Activated CD4-positive, alpha-beta T cell treated with anti-CD3 and anti-CD28 coated beads for 36 hours (primary cell): ENCODE results near the gene LIG1. TPM values are rescaled to one million over a fixed set of nuclear protein-coding genes. Genes with fewer than 3 reads are reported as not detected.
A peak's percentile ranks its signal among the peaks of the same experiment; 100 is the strongest.

ENCODE experiments used
- ATAC-seq: fragments of 200-7000 bp; cut with Tn5 transposase; one replicate; pipeline ENCODE4 v1.10.0; 2021; ENCODE audit warnings: mild to moderate bottlenecking, moderate library complexity
- CTCF ChIA-PET: fragments of 350-600 bp; sonication (Branson Sonifier 250); formaldehyde crosslinking; loops from one replicate; lab custom pipeline; 2021; ENCODE audit warnings: antibody characterized with exemption; lab: Charles Lee
- POLR2A ChIA-PET: fragments of 350-600 bp; sonication (Branson Sonifier 250); formaldehyde crosslinking; loops from one replicate; lab custom pipeline; 2021; ENCODE audit warnings: antibody characterized with exemption, inconsistent platforms; lab: Charles Lee
- DNase-seq: peaks from one replicate; pipeline ENCODE4 v3.0.0-alpha.2; 2020
- H3K27ac Mint-ChIP-seq: one replicate; pipeline ENCODE4 v1.8.0; 2021; ENCODE audit warnings: mixed read lengths
- H3K27me3 Mint-ChIP-seq: one replicate; pipeline ENCODE4 v1.8.0; 2021; ENCODE audit warnings: mixed read lengths
- H3K36me3 Mint-ChIP-seq: one replicate; pipeline ENCODE4 v1.8.0; 2021; ENCODE audit warnings: low read depth, mixed read lengths
- H3K4me1 Mint-ChIP-seq: one replicate; pipeline ENCODE4 v1.8.0; 2021; ENCODE audit warnings: mixed read lengths
- H3K4me3 Mint-ChIP-seq: one replicate; pipeline ENCODE4 v1.8.0; 2021; ENCODE audit warnings: mild to moderate bottlenecking, moderate library complexity, mixed read lengths
- H3K9me3 Mint-ChIP-seq: one replicate; pipeline ENCODE4 v1.8.0; 2021; ENCODE audit warnings: low read depth, mixed read lengths
- intact Hi-C, 2 experiments: fragments of 100-400 bp; cut with DNase I in 1 of 2; cut with micrococcal nuclease in 1 of 2; formaldehyde crosslinking; loops; one replicate each; pipeline versions ENCODE4 v1.14.2 to v1.15.1; 2022 to 2024; cut with DNase I, micrococcal nuclease
- total RNA-seq, 2 experiments: library from RNA; stranded (reverse); gene quantifications; one replicate each; pipeline ENCODE4 v1.2.3, GENCODE V29; 2021

The LIG1 gene
- total RNA-seq, 2 experiments from 2014 or later = 193 to 194 TPM

DNA sequence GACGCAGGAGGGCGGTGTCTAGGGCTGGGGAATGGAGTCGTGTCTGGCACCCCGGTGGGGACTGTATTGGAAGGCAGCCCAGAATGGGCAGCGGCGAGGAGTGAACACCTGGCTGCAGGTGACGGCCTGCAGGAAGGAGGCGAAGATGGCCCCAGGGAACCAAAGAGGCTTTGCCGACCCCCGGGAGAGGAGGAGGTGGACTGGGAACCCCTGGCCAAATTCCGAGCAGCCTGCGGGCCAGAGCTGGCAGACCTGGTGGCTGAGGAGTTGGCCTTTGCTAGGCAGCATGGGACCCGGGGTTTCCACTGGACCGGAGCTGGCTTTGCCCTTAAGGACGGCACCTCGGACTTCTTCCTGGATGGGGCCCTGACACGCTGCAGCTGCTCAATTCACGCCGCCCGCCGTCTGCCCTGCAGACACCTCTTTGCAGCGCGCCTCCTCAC lies 26.2 kb upstream of the LIG1 start:
- Mint-ChIP-seq H3K27ac (no peak overlapping the region), H3K36me3 (peaks cover 2% of the 10 kb centered on the region), H3K9me3 (no peaks in the 10 kb centered on the region), H3K27me3 (no peaks in the 10 kb centered on the region), H3K4me1 (no peaks in the 10 kb centered on the region), H3K4me3 (no peak overlapping the region)
- DNase-seq = no peak
- ATAC-seq = no peak
- intact Hi-C loops = no loop called here
- ChIA-PET POLR2A (no interaction called here), CTCF (no interaction called here)

DNA sequence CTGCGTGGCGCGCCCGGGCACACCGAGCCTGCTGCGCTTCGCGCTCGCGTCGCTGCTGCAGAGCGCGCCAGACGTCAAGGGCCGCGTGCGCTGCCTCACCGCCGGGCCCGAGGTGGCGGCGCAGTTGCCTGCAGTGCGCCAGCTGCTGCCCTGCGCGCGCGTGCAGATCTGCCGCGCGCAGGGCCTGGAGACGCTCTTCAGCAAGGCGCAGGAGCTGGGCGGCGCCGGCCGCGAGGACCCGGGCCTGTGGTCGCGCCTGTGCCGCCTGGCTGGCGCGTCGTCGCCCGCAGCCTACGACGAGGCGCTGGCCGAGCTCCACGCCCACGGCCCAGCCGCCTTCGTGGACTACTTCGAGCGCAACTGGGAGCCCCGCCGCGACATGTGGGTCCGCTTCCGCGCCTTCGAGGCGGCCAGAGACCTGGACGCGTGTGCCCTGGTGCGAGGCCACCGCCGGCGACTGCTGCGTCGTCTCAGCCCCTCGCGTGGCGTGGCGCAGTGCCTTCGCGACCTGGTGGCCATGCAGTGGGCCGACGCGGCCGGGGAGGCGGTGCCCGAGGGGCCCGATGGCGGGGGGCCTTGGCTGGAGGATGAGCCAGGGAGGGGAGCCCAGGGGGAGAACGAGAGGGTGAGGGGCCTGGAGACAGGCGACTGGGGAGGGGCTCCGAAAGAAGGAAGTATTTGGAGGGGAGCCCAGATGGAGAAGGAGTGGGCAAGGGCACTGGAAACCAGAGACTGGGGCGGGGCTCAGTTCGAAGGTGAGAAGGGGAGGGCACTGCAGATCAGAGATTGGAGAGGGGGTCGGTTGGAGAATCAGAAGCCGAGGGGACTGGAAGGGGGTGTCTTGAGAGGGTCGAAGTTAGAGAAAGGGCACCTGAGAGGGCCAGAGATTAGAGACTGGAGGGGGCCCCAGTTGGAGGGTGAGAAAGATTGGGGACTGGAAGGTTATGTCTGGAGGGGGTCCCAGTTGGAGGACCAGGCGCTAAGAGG lies 25.0 kb upstream of the LIG1 start:
- CTCF ChIA-PET = interaction anchor here (0.6 to 1.9 kb wide), 2 partner anchors 8 to 389 kb away, joined by 5 to 13 read pairs; no protein-coding TSS in a partner anchor
- Mint-ChIP-seq H3K27me3 (no peaks in the 10 kb centered on the region), H3K36me3 (peaks cover 5% of the 10 kb centered on the region), H3K27ac (no peak overlapping the region), H3K4me1 (no peaks in the 10 kb centered on the region), H3K9me3 (no peaks in the 10 kb centered on the region), H3K4me3 (no peak overlapping the region)
- DNase-seq = no peak
- no peak for ATAC-seq
- intact Hi-C loops = no loop called here
- POLR2A ChIA-PET = no interaction called here

DNA sequence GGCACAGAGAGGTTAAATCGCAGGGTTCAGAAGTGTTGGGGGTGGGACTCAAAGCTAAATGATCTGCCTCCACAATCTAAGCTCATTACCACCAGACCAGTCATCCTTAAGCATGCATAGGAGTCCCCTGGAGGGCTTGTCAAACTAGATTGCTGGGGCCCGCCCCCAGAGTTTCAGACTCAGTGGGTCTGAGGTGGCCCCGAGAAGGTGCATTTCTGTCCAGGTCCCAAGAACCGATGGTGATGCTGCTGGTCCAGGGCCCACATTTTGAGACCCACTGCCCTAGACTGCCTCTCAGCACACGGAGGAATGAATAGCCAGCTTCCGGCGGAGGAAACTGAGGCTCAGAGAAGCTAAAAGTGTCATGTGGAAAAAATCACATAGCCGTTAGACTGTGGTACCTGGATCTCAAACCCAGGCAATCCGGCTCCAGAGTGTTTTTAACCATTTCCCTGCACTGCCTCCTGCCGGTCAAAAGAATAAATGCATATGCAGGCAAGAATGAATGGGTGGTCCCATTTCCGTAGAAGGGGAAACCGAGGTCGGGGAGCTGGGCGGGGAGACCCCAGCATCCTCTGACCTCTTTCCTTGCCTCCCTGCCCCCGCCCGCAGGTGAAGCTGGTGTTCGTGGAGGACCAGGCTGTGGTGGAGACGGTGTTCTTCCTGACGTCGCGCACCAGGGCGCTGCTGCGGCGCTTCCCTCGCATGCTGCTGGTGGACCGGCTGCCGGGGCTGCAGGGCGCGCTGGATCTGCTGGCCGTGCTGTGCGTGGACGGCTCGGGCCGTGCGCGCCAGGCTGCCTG lies 24.1 kb upstream of the LIG1 start:
- Mint-ChIP-seq H3K9me3 (no peaks in the 10 kb centered on the region), H3K4me1 (no peaks in the 10 kb centered on the region), H3K27me3 (no peaks in the 10 kb centered on the region), H3K36me3 (peaks cover 10% of the 10 kb centered on the region), H3K27ac (no peak overlapping the region), H3K4me3 (no peak overlapping the region)
- POLR2A ChIA-PET = interaction anchor here (1.0 kb wide), 1 partner anchor 10 kb away, joined by 3 read pairs; no protein-coding TSS in a partner anchor
- intact Hi-C loops = no loop called here
- no peak for ATAC-seq
- peak; percentile 45 for DNase-seq
- CTCF ChIA-PET = interaction anchor here (0.5 to 1.9 kb wide), 4 partner anchors 9 to 1810 kb away, joined by 3 to 13 read pairs (median 3); no protein-coding TSS in a partner anchor

- no peak for DNase-seq
- H3K4me3 Mint-ChIP-seq = no peak overlapping the region
- H3K27me3 Mint-ChIP-seq = no peaks in the 10 kb centered on the region
- H3K9me3 Mint-ChIP-seq = no peaks in the 10 kb centered on the region
- POLR2A ChIA-PET = no interaction called here
- CTCF ChIA-PET = interaction anchor here (0.8 kb wide), 1 partner anchor 12 kb away, joined by 3 read pairs; no protein-coding TSS in a partner anchor
- H3K27ac Mint-ChIP-seq = no peak overlapping the region
- peaks cover 15% of the 10 kb centered on the region for H3K36me3 Mint-ChIP-seq
- no peak for ATAC-seq
- intact Hi-C loops = no loop called here
- no peaks in the 10 kb centered on the region for H3K4me1 Mint-ChIP-seq
Measured at GRCh38 chr19:48192750-48193149, 22.6 kb upstream of the LIG1 start.

DNA sequence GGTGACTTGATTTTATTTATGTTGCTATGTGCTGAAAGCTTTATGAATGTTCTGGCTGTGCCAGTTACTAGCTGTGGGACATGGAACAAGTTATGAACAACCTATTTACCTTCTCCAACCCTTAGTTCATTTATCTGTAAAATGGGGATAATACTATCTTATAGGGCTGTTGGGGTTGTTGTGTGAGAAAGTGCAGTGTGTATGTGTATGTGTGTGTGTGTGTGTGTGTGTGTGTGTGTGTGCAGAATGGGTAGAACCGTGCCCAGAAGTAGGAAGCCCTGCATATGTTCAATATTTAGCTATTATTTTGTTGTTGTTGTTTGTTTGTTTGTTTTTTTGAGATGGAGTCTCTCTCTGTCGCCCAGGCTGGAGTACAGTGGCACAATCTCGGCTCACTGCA lies 20.7 kb upstream of the LIG1 start:
- Mint-ChIP-seq H3K36me3 (peaks cover 17% of the 10 kb centered on the region), H3K27ac (no peak overlapping the region), H3K27me3 (no peaks in the 10 kb centered on the region), H3K9me3 (no peaks in the 10 kb centered on the region), H3K4me1 (no peaks in the 10 kb centered on the region), H3K4me3 (no peak overlapping the region)
- no peak for ATAC-seq
- CTCF ChIA-PET = interaction anchor here (0.9 kb wide), 1 partner anchor 13 kb away, joined by 3 read pairs; no protein-coding TSS in a partner anchor
- DNase-seq = no peak
- POLR2A ChIA-PET = no interaction called here
- intact Hi-C loops = no loop called here

GRCh38 chr19:48190288-48190884 lies 20.2 kb upstream of the LIG1 start:
- H3K4me1 Mint-ChIP-seq = no peaks in the 10 kb centered on the region
- no peak overlapping the region for H3K4me3 Mint-ChIP-seq
- CTCF ChIA-PET = interaction anchor here (0.9 kb wide), 1 partner anchor 14 kb away, joined by 3 read pairs; no protein-coding TSS in a partner anchor
- intact Hi-C loops = no loop called here
- peak; percentile 47 for ATAC-seq
- H3K36me3 Mint-ChIP-seq = peaks cover 17% of the 10 kb centered on the region
- POLR2A ChIA-PET = no interaction called here
- no peaks in the 10 kb centered on the region for H3K27me3 Mint-ChIP-seq
- no peaks in the 10 kb centered on the region for H3K9me3 Mint-ChIP-seq
- H3K27ac Mint-ChIP-seq = no peak overlapping the region
- DNase-seq = peak; percentile 28

- Mint-ChIP-seq H3K27me3 (no peaks in the 10 kb centered on the region), H3K9me3 (peaks cover 2% of the 10 kb centered on the region), H3K36me3 (peaks cover 27% of the 10 kb centered on the region), H3K27ac (no peak overlapping the region), H3K4me3 (no peak overlapping the region), H3K4me1 (no peaks in the 10 kb centered on the region)
- CTCF ChIA-PET = interaction anchor here (0.6 to 1.7 kb wide), 5 partner anchors 12 to 811 kb away, joined by 3 to 4 read pairs (median 3); no protein-coding TSS in a partner anchor
- ATAC-seq (no peak), DNase-seq (no peak)
- intact Hi-C loops = no loop called here
- POLR2A ChIA-PET = no interaction called here
Measured at GRCh38 chr19:48186541-48186991, 16.4 kb upstream of the LIG1 start.

- intact Hi-C loops = no loop called here
- H3K27me3 Mint-ChIP-seq = no peaks in the 10 kb centered on the region
- ATAC-seq (no peak), DNase-seq (no peak)
- H3K27ac Mint-ChIP-seq = no peak overlapping the region
- peaks cover 32% of the 10 kb centered on the region for H3K36me3 Mint-ChIP-seq
- H3K4me1 Mint-ChIP-seq = no peaks in the 10 kb centered on the region
- no peak overlapping the region for H3K4me3 Mint-ChIP-seq
- peaks cover 8% of the 10 kb centered on the region for H3K9me3 Mint-ChIP-seq
- ChIA-PET POLR2A (interaction anchor here (0.8 kb wide), 1 partner anchor 15 kb away, joined by 3 read pairs; no protein-coding TSS in a partner anchor), CTCF (interaction anchor here (1.1 to 1.7 kb wide), 2 partner anchors 16 to 32 kb away, joined by 3 to 4 read pairs; no protein-coding TSS in a partner anchor)
Measured at GRCh38 chr19:48186015-48186414, 15.9 kb upstream of the LIG1 start.

GRCh38 chr19:48183356-48183755 lies 13.2 kb upstream of the LIG1 start:
- intact Hi-C loops = no loop called here
- ATAC-seq = no peak
- Mint-ChIP-seq H3K27ac (no peak overlapping the region), H3K4me3 (no peak overlapping the region), H3K4me1 (no peaks in the 10 kb centered on the region), H3K36me3 (peaks cover 27% of the 10 kb centered on the region), H3K9me3 (peaks cover 9% of the 10 kb centered on the region), H3K27me3 (no peaks in the 10 kb centered on the region)
- no peak for DNase-seq
- ChIA-PET POLR2A (interaction anchor here (0.6 kb wide), 1 partner anchor 64 kb away, joined by 4 read pairs; no protein-coding TSS in a partner anchor), CTCF (interaction anchor here (0.6 kb wide), 1 partner anchor 1257 kb away, joined by 4 read pairs; no protein-coding TSS in a partner anchor)

GRCh38 chr19:48182434-48182833 lies 12.3 kb upstream of the LIG1 start:
- ChIA-PET CTCF (no interaction called here), POLR2A (no interaction called here)
- peaks cover 9% of the 10 kb centered on the region for H3K9me3 Mint-ChIP-seq
- no peak overlapping the region for H3K4me3 Mint-ChIP-seq
- peaks cover 24% of the 10 kb centered on the region for H3K36me3 Mint-ChIP-seq
- no peaks in the 10 kb centered on the region for H3K4me1 Mint-ChIP-seq
- DNase-seq = no peak
- intact Hi-C loops = no loop called here
- H3K27ac Mint-ChIP-seq = no peak overlapping the region
- H3K27me3 Mint-ChIP-seq = no peaks in the 10 kb centered on the region
- no peak for ATAC-seq
